ENCODE results near the gene DLL1.

The DLL1 gene

GRCh38 chr6:170277893-170278742, 12.8 kb downstream of the DLL1 start:
- Histone ChIP-seq H3K4me1 (ENCODE audit: control insufficient read depth in 2 of 2, insufficient read depth in 2 of 2, low read length in 2 of 2) (peaks cover 19 to 28% of the 10 kb centered on the region in 2 donors), H3K9me3 (ENCODE audit: control insufficient read depth in 2 of 2, low read length in 2 of 2) (no peaks in the 10 kb centered on the region), H3K4me3 (ENCODE audit: low read length in 2 of 2) (no peak overlapping the region), H3K27ac (ENCODE audit: low read depth in 2 of 2, low read length in 2 of 2) (no peak overlapping the region), H3K36me3 (ENCODE audit: control insufficient read depth in 2 of 2, insufficient read depth in 2 of 2, low read length in 2 of 2) (peaks cover 0 to 7% of the 10 kb centered on the region in 2 donors), H3K27me3 (ENCODE audit: control insufficient read depth in 2 of 2, insufficient read depth in 2 of 2, low read length in 2 of 2) (no peaks in the 10 kb centered on the region), H3K9ac (ENCODE audit: low read depth in 1 of 2, low read length in 2 of 2) (no peak overlapping the region)

GRCh38 chr6:170276369-170277057, 14.4 kb downstream of the DLL1 start:
- peak overlapping the region in 1 of 2 donors; percentile 31 for H3K9ac ChIP-seq (ENCODE audit: low read depth in 1 of 2, low read length in 2 of 2)
- peaks cover 23 to 26% of the 10 kb centered on the region in 2 donors for H3K4me1 ChIP-seq (ENCODE audit: control insufficient read depth in 2 of 2, insufficient read depth in 2 of 2, low read length in 2 of 2)
- H3K9me3 ChIP-seq (ENCODE audit: control insufficient read depth in 2 of 2, low read length in 2 of 2) = no peaks in the 10 kb centered on the region
- H3K36me3 ChIP-seq (ENCODE audit: control insufficient read depth in 2 of 2, insufficient read depth in 2 of 2, low read length in 2 of 2) = no peaks in the 10 kb centered on the region
- peak overlapping the region; percentile 56 to 58 for H3K27ac ChIP-seq (ENCODE audit: low read depth in 2 of 2, low read length in 2 of 2)
- H3K4me3 ChIP-seq (ENCODE audit: low read length in 2 of 2) = no peak overlapping the region
- no peaks in the 10 kb centered on the region for H3K27me3 ChIP-seq (ENCODE audit: control insufficient read depth in 2 of 2, insufficient read depth in 2 of 2, low read length in 2 of 2)

GRCh38 chr6:170274713-170275560, 15.9 kb downstream of the DLL1 start:
- H3K4me3 ChIP-seq (ENCODE audit: low read length in 2 of 2) = no peak overlapping the region
- H3K4me1 ChIP-seq (ENCODE audit: control insufficient read depth in 2 of 2, insufficient read depth in 2 of 2, low read length in 2 of 2) = peaks cover 12 to 14% of the 10 kb centered on the region in 2 donors
- no peaks in the 10 kb centered on the region for H3K36me3 ChIP-seq (ENCODE audit: control insufficient read depth in 2 of 2, insufficient read depth in 2 of 2, low read length in 2 of 2)
- no peak overlapping the region for H3K9ac ChIP-seq (ENCODE audit: low read depth in 1 of 2, low read length in 2 of 2)
- H3K9me3 ChIP-seq (ENCODE audit: control insufficient read depth in 2 of 2, low read length in 2 of 2) = no peaks in the 10 kb centered on the region
- H3K27ac ChIP-seq (ENCODE audit: low read depth in 2 of 2, low read length in 2 of 2) = no peak overlapping the region
- H3K27me3 ChIP-seq (ENCODE audit: control insufficient read depth in 2 of 2, insufficient read depth in 2 of 2, low read length in 2 of 2) = no peaks in the 10 kb centered on the region

DNA sequence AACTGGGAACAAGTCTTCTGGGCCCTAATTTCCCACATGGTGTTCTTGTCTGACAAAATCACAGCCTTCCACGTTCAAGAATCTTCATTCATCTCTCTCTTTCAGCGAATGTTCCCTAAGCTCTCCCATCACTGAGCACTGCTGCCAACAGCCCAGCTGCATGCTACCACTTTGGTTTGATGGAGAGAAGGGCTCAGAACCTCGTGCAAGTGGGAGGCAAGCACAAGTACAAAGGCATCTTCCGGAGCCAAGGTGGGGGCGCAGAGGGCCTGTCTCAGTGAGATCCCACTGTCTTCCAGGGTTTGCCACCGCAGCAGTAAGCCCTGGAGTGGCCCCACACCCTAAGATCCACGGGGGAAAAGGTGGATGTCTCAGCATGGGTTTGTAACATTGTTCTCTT, 17.2 kb downstream of the DLL1 start:
- H3K4me3 ChIP-seq (ENCODE audit: low read length in 2 of 2) = no peak overlapping the region
- no peaks in the 10 kb centered on the region for H3K36me3 ChIP-seq (ENCODE audit: control insufficient read depth in 2 of 2, insufficient read depth in 2 of 2, low read length in 2 of 2)
- H3K27me3 ChIP-seq (ENCODE audit: control insufficient read depth in 2 of 2, insufficient read depth in 2 of 2, low read length in 2 of 2) = no peaks in the 10 kb centered on the region
- H3K27ac ChIP-seq (ENCODE audit: low read depth in 2 of 2, low read length in 2 of 2) = no peak overlapping the region
- peaks cover 11 to 19% of the 10 kb centered on the region in 2 donors for H3K4me1 ChIP-seq (ENCODE audit: control insufficient read depth in 2 of 2, insufficient read depth in 2 of 2, low read length in 2 of 2)
- H3K9me3 ChIP-seq (ENCODE audit: control insufficient read depth in 2 of 2, low read length in 2 of 2) = no peaks in the 10 kb centered on the region
- no peak overlapping the region for H3K9ac ChIP-seq (ENCODE audit: low read depth in 1 of 2, low read length in 2 of 2)

GRCh38 chr6:170273191-170273590, 17.7 kb downstream of the DLL1 start:
- no peaks in the 10 kb centered on the region for H3K27me3 ChIP-seq (ENCODE audit: control insufficient read depth in 2 of 2, insufficient read depth in 2 of 2, low read length in 2 of 2)
- no peaks in the 10 kb centered on the region for H3K9me3 ChIP-seq (ENCODE audit: control insufficient read depth in 2 of 2, low read length in 2 of 2)
- H3K4me1 ChIP-seq (ENCODE audit: control insufficient read depth in 2 of 2, insufficient read depth in 2 of 2, low read length in 2 of 2) = peaks cover 11 to 23% of the 10 kb centered on the region in 2 donors
- no peak overlapping the region for H3K9ac ChIP-seq (ENCODE audit: low read depth in 1 of 2, low read length in 2 of 2)
- H3K36me3 ChIP-seq (ENCODE audit: control insufficient read depth in 2 of 2, insufficient read depth in 2 of 2, low read length in 2 of 2) = no peaks in the 10 kb centered on the region
- no peak overlapping the region for H3K4me3 ChIP-seq (ENCODE audit: low read length in 2 of 2)
- H3K27ac ChIP-seq (ENCODE audit: low read depth in 2 of 2, low read length in 2 of 2) = no peak overlapping the region

DNA sequence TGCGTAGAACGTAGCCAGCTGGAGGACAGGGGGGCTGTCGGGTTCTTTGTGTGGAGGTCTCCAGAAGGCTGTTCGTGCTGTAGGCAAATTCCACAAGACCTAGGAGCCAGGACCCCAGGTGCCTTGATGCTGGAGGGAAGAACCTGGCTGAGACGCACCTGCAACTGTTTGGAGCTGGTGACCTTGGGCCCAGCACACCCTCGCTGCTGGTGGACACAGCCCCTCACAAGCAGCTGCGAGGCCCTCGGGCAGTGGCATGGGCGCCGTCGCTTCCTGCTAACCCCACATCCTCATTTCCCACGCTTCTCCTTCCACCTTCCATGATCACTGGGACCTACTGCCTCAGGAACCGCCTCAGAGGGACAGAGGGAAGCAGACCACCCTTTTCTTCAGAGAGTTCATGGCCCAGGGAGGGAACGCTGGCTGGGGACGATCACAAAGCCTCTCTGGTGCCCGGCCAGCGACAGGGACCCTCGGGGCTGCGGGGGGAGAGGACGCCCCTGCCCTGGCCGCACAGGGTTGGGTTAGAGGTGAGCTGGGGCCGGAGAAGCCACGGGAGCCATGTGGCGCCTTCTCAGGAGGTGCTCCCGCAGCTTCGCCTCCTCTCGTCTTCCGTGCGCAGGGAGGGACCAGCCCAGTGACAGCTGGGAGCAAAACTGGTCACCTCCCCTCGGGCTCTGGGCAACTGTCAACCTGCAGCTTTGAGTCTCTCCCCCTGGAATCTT, 18.4 kb downstream of the DLL1 start:
- Histone ChIP-seq H3K36me3 (ENCODE audit: control insufficient read depth in 2 of 2, insufficient read depth in 2 of 2, low read length in 2 of 2) (no peaks in the 10 kb centered on the region), H3K9ac (ENCODE audit: low read depth in 1 of 2, low read length in 2 of 2) (no peak overlapping the region), H3K27me3 (ENCODE audit: control insufficient read depth in 2 of 2, insufficient read depth in 2 of 2, low read length in 2 of 2) (no peaks in the 10 kb centered on the region), H3K27ac (ENCODE audit: low read depth in 2 of 2, low read length in 2 of 2) (no peak overlapping the region), H3K4me1 (ENCODE audit: control insufficient read depth in 2 of 2, insufficient read depth in 2 of 2, low read length in 2 of 2) (peaks cover 11 to 26% of the 10 kb centered on the region in 2 donors), H3K4me3 (ENCODE audit: low read length in 2 of 2) (peak overlapping the region in 1 of 2 donors; percentile 41), H3K9me3 (ENCODE audit: control insufficient read depth in 2 of 2, low read length in 2 of 2) (no peaks in the 10 kb centered on the region)

GRCh38 chr6:170271771-170272314, 19.0 kb downstream of the DLL1 start:
- H3K9me3 ChIP-seq (ENCODE audit: control insufficient read depth in 2 of 2, low read length in 2 of 2) = no peaks in the 10 kb centered on the region
- H3K27me3 ChIP-seq (ENCODE audit: control insufficient read depth in 2 of 2, insufficient read depth in 2 of 2, low read length in 2 of 2) = no peaks in the 10 kb centered on the region
- no peaks in the 10 kb centered on the region for H3K36me3 ChIP-seq (ENCODE audit: control insufficient read depth in 2 of 2, insufficient read depth in 2 of 2, low read length in 2 of 2)
- peak overlapping the region; percentile 22 to 41 for H3K4me3 ChIP-seq (ENCODE audit: low read length in 2 of 2)
- H3K4me1 ChIP-seq (ENCODE audit: control insufficient read depth in 2 of 2, insufficient read depth in 2 of 2, low read length in 2 of 2) = peaks cover 11 to 26% of the 10 kb centered on the region in 2 donors
- H3K27ac ChIP-seq (ENCODE audit: low read depth in 2 of 2, low read length in 2 of 2) = no peak overlapping the region
- H3K9ac ChIP-seq (ENCODE audit: low read depth in 1 of 2, low read length in 2 of 2) = no peak overlapping the region

DNA sequence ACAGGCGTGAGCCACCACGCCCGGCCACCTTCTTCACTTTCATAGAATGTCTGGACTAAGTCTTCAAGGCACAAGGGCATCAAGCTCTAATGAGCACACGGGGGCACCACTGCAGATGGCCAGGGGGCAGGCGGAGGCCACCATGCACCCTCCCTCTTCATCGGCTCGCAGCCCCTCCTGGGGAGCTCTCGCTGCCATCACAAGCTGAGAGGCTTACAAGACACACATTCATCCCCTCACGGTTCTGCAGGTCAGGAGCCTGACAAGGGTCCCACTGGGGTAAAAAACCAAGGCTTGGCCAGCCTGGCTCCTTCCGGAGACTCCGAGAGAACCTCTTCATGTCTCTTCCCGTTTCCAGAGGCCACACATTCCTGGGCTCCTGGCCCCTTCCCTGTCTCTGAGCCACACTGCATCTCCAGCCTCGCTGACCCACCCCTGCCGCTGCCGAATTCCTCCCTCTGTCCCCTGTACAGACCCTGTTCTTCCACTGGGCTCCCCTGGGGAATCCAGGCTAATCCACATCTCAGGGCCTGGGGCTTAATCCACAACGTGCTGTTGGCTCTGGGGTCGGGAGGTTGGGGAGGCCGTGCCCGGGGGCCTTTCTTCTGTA, 19.8 kb downstream of the DLL1 start:
- Histone ChIP-seq H3K27me3 (ENCODE audit: control insufficient read depth in 2 of 2, insufficient read depth in 2 of 2, low read length in 2 of 2) (no peaks in the 10 kb centered on the region), H3K4me3 (ENCODE audit: low read length in 2 of 2) (no peak overlapping the region), H3K27ac (ENCODE audit: low read depth in 2 of 2, low read length in 2 of 2) (no peak overlapping the region), H3K4me1 (ENCODE audit: control insufficient read depth in 2 of 2, insufficient read depth in 2 of 2, low read length in 2 of 2) (peaks cover 12 to 28% of the 10 kb centered on the region in 2 donors), H3K9ac (ENCODE audit: low read depth in 1 of 2, low read length in 2 of 2) (no peak overlapping the region), H3K36me3 (ENCODE audit: control insufficient read depth in 2 of 2, insufficient read depth in 2 of 2, low read length in 2 of 2) (no peaks in the 10 kb centered on the region), H3K9me3 (ENCODE audit: control insufficient read depth in 2 of 2, low read length in 2 of 2) (no peaks in the 10 kb centered on the region)
